IgD-negative memory B cell (primary cell): ENCODE data around the gene OR2T2. TPM values are rescaled to one million over a fixed set of nuclear protein-coding genes. Genes with fewer than 3 reads are reported as not detected.
"Not testable (repeated sequence)": the region's sequence is repeated elsewhere in the genome, so short reads cannot be mapped to it uniquely, and the experiment has no call there.

Experiments used
- H3K27ac Mint-ChIP-seq, 3 donors: one replicate each; pipeline ENCODE4 v1.8.0; 2020 to 2022; ENCODE audit warnings: mild to moderate bottlenecking in 3 of 3, mixed read lengths in 3 of 3, moderate library complexity in 1 of 3
- H3K27me3 Mint-ChIP-seq: one replicate; pipeline ENCODE4 v1.8.0; 2021; ENCODE audit warnings: mixed read lengths
- H3K36me3 Mint-ChIP-seq: one replicate; pipeline ENCODE4 v1.8.0; 2020; ENCODE audit warnings: mild to moderate bottlenecking, mixed read lengths
- H3K4me1 Mint-ChIP-seq, 3 donors: one replicate each; pipeline ENCODE4 v1.8.0; 2020 to 2022; ENCODE audit warnings: mixed read lengths in 3 of 3, mild to moderate bottlenecking in 1 of 3
- H3K4me3 Mint-ChIP-seq, 4 donors: one replicate each; pipeline ENCODE4 v1.8.0; 2020 to 2022; ENCODE audit warnings: mild to moderate bottlenecking in 4 of 4, mixed read lengths in 4 of 4, moderate library complexity in 3 of 4
- H3K9me3 Mint-ChIP-seq, 3 donors: one replicate each; pipeline ENCODE4 v1.8.0; 2020 to 2021; ENCODE audit warnings: mixed read lengths in 3 of 3, mild to moderate bottlenecking in 1 of 3
- polyA plus RNA-seq: library from polyadenylated mRNA; unstranded; fragments of 300-500 nt; fragmentation: Illumina TruSeq; gene quantifications from one replicate; pipeline ENCODE4 v1.2.3, GENCODE V29; 2021

The OR2T2 gene
- polyA plus RNA-seq, 1 donor from 2014 or later: not detected

DNA sequence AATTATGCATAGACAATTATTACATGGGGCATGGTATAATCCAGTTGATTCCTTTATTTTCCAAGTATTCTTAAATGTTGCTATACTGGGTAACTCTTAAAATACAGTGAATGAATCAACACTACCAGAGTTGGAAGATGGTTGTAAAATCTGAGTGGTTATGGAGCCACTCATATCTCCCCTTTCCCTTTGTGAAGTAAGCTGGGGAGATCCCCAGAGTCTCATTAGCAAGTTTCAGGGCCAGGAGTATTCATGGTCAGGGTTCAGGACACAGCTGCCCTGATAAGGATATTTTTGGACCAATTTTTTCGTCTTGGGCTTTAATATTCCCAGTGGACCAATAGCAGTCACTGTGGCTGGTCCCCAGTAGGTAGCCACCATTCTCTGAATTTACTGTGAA, 6.8 kb upstream of the OR2T2 start:
- H3K27ac Mint-ChIP-seq, H3K36me3 Mint-ChIP-seq, H3K4me1 Mint-ChIP-seq, H3K9me3 Mint-ChIP-seq, H3K4me3 Mint-ChIP-seq, H3K27me3 Mint-ChIP-seq: not testable (repeated sequence)

DNA sequence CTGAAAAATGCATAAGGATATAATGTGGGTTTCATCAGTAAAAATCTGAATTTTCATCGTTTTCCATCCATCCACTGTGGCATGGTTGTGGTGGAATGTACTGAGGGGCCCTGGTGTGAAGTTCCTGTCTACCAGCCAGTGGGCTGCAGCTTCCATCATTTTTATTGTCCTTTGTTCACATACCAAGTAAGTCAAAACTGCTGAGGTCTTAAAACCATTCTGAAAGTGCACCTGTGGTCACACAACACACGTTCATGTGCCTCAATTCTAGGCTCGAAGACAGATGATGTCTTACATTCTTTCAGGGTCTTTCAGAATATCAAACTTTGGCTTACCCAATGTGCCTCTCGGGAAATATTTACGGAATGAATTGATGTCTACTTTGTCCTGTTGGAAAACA, 6.2 kb upstream of the OR2T2 start:
- H3K27me3 Mint-ChIP-seq, H3K9me3 Mint-ChIP-seq, H3K36me3 Mint-ChIP-seq, H3K27ac Mint-ChIP-seq, H3K4me1 Mint-ChIP-seq, H3K4me3 Mint-ChIP-seq: not testable (repeated sequence)

DNA sequence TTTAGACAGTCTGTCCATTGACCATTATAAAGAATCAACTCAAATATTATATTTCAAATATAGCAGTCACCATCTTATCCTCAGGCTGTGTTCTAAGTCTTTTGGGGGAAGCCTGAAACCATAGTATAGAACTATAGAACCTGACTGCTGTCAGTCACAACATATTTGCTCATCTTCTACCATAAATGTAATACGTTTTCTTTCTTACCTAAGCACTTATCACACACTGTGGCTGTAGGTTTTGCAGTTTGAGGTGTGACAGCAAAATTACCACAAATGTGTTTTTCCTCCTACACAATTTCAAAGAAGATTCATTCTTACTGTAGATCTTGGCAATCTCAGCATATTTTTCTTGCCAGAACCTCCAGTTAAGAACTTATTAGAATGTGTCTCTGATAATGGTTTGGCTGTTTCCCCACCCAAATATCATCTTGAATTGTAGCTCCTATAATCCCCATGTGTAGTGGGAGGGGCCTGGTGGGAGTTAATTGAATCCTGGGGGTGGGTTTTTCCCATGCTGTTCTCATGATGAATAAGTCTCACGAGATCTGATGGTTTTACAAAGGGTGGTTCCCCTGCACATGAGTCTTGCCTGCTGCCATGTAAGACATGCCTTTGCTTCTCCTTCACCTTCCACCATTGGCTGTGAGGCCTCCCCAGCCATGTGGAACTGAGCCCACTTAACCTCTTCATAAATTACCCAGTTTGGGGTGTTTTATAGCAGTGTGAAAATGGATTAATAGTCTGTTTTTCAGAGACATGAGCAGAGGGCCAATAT, 2.7 kb upstream of the OR2T2 start:
- H3K9me3 Mint-ChIP-seq, H3K27me3 Mint-ChIP-seq, H3K4me3 Mint-ChIP-seq, H3K27ac Mint-ChIP-seq, H3K36me3 Mint-ChIP-seq: not testable (repeated sequence)
- H3K4me1 Mint-ChIP-seq: peaks cover 14 to 25% (median 22%) of the 10 kb centered on the region in 3 donors

DNA sequence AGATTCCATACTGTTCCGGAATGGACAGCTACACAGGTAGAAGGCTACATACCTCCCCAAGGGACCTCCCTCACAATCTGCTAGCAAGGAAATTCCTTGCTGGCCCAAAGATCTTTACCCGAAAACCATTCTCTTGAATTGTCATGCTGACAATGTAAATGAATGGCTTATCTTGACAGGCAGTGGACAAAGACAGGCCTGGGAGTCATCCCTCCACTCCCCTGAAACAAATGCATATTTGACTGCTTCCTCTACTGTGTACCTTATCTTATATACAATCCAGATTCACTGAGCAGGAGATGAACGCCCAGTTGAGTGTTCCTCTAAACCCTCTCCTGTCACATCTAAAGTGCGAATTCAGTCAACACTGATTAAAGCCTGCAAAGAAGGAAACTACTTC, 834 bp upstream of the OR2T2 start:
- H3K9me3 Mint-ChIP-seq, H3K27me3 Mint-ChIP-seq, H3K36me3 Mint-ChIP-seq, H3K4me3 Mint-ChIP-seq: not testable (repeated sequence)
- Mint-ChIP-seq H3K27ac (peak overlapping the region in 1 of 3 donors; percentile 14), H3K4me1 (peaks cover 16 to 28% (median 24%) of the 10 kb centered on the region in 3 donors)

DNA sequence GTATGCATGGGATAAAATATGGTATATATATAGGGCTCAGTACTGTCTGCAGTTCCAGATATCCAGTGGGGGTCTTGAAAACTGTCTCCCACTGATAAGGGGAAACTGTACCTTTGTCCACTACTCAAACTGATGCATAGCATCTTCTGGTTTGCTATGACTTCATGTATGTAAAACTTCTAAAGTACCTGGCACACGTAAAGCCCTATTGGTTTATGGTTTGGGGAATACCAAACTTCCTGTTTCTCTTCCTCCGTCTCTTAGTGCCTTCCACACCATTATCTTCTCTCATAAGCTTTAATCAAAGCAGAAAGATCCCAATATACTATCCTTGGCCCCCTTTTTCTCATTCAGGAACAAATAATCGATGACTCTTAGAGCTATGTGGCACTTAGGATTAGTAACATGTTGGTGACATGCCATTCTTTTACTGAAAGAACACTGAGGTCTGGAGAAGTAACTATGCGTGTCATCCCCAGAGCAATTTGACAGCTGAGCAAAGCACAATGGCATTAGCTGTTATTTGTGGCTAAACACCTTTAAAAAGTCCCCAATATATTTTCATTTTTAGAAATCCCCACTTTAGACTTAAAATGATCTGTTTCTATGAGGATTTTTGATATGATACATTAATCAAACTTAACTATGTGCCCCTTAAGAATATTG, 3.1 kb downstream of the OR2T2 start:
- H3K4me3 Mint-ChIP-seq, H3K9me3 Mint-ChIP-seq, H3K27ac Mint-ChIP-seq, H3K27me3 Mint-ChIP-seq, H3K36me3 Mint-ChIP-seq: not testable (repeated sequence)
- H3K4me1 Mint-ChIP-seq: peaks cover 16 to 30% (median 30%) of the 10 kb centered on the region in 3 donors

DNA sequence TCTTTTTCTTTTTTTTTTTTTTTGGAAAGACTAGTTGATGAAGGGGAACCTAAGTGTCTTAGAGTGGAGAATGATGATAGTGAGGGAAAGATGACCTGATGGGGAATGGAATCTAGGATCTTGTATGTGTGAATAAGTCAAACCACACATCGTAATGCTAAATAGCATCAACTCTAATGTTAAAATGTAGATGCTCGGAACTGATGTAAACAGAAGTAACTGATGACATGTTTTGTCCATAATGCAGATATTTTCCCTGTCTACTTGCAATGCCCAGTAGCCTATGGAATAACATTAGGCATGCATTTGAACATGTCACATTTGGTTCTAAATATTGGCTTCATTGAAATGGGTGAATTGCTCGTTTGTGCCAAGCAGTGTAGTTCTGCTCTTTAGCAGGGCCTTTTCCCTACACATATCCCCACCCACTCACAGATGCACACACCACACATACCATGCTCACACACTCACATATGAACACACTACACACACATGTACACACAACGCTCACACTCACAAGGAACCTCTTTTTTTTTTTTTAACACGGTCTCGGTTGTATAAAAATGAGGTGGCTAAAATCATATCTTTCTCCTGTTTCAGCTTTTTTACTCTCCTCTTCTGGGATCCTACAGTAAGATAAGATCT, 4.5 kb downstream of the OR2T2 start:
- peak overlapping the region; percentile 79 to 92 (median 82) for H3K27ac Mint-ChIP-seq
- not testable (repeated sequence) for H3K27me3 Mint-ChIP-seq, H3K9me3 Mint-ChIP-seq, H3K36me3 Mint-ChIP-seq
- H3K4me1 Mint-ChIP-seq: peaks cover 12 to 25% (median 24%) of the 10 kb centered on the region in 3 donors
- peak overlapping the region; percentile 58 to 88 (median 73) for H3K4me3 Mint-ChIP-seq

DNA sequence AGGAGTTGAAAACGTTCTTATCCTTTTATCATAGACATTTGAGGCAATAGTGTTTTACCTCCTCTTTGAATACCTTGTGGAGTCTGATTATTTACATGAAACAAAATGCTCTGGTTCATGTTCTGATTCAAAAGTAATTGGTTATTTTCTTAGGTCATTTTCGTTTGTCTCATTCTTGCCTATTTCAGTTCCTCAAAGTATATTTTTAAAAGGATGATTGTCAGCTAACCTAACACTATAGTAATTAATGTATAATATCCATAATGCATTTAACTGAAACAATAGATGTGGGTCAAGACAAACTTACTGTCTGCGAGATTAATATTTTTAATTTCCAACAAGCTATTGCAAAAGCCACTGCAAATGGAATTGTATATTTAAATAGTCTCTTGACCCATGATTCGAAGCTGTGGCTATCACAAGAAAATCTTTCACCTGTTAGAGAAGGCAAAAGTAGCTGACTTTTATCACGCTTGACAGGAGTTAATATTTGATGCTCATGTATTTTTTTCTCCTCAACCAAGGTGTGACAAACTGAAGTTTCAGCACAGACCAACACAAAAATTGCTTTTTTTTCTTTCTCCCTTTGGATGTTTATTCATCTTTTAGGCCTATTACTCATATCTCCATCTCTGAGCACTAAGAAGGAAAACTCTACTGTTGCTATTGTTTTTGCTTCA, 5.2 kb downstream of the OR2T2 start:
- H3K9me3 Mint-ChIP-seq, H3K27me3 Mint-ChIP-seq, H3K36me3 Mint-ChIP-seq: not testable (repeated sequence)
- H3K4me1 Mint-ChIP-seq: peaks cover 10 to 20% (median 19%) of the 10 kb centered on the region in 3 donors
- H3K4me3 Mint-ChIP-seq: peak overlapping the region; percentile 58 to 88 (median 73)
- peak overlapping the region; percentile 79 to 92 (median 82) for H3K27ac Mint-ChIP-seq

DNA sequence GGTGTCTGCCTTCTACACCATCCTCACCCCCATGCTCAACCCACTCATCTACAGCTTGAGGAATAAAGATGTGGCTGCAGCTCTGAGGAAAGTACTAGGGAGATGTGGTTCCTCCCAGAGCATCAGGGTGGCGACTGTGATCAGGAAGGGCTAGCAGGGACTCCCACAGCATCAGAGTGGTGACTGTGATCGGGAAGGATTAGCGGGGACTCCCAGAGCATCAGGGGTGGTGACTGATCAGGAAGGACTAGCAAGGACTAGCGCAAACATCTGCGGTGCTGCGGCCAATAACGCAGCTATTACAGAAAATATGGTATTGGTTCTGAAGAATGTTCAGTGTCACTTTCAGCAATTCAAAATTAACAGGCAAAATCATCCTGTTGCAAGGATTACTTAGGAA, 8.2 kb downstream of the OR2T2 start:
- not testable (repeated sequence) for H3K9me3 Mint-ChIP-seq, H3K27me3 Mint-ChIP-seq, H3K4me1 Mint-ChIP-seq, H3K4me3 Mint-ChIP-seq, H3K36me3 Mint-ChIP-seq
- H3K27ac Mint-ChIP-seq: peak overlapping the region in 1 of 3 donors; percentile 59

DNA sequence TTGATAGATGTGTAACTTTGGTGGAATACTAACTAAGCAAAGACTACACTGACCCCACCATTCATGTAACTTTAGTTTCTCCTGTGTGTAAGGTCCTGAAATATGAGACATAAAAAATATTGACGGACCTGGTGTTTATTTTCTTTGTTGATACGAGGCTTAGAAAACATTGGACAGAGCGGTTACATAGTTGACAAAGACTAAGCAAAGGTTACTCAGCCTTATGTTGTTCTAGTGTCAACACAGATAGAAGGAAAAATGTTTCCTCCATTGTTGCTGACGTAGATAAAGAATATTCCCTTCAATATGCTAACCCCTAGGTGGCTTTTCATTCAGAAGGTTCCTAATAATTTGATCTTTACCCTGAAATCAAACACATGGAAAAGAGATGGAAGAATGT, 9.6 kb downstream of the OR2T2 start:
- H3K4me1 Mint-ChIP-seq, H3K4me3 Mint-ChIP-seq, H3K27me3 Mint-ChIP-seq: not testable (repeated sequence)

DNA sequence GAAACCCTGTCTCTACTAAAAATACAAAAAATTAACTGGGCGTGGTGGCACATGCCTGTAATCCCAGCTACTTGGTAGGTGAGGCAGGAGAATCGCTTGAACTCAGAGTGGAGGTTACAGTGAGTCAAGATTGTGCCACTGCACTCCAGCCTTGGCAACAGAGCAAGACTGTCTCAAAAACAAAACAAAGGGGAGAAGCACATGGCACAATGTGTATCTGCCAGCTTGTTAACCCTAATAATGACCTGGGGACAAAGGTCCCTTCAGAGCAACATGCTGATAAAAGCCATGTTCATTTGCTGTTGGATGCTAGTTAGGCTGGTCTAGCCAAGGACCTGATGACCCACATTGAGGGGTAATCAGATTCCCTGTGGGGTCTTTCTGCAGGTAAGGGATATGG, 11.2 kb downstream of the OR2T2 start:
- H3K4me3 Mint-ChIP-seq, H3K4me1 Mint-ChIP-seq, H3K9me3 Mint-ChIP-seq, H3K27ac Mint-ChIP-seq, H3K36me3 Mint-ChIP-seq, H3K27me3 Mint-ChIP-seq: not testable (repeated sequence)

More for the DNA sequence above, 9.6 kb downstream of the OR2T2 start:
- not testable (repeated sequence) for H3K27ac Mint-ChIP-seq, H3K9me3 Mint-ChIP-seq, H3K36me3 Mint-ChIP-seq

DNA sequence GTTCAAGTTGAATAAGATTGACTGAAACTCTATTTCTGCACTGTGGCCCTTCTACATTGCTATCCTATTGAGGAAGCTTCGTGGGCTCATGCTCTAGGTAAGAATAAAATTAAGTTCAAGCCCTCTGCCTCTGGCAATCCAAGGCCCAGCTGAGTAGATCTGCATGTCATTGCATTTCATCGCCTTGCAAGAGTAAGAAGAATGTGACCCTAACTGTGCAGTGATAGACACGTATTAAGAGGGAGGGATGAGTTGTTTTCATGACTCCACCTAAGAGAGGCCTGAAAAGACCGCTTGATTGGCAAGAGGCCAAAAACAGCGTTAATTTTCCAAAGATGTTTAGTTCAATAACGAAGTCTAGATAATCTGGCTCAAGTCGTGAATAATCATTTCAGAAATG, 13.7 kb downstream of the OR2T2 start:
- not testable (repeated sequence) for H3K4me1 Mint-ChIP-seq, H3K27me3 Mint-ChIP-seq, H3K27ac Mint-ChIP-seq, H3K36me3 Mint-ChIP-seq, H3K4me3 Mint-ChIP-seq, H3K9me3 Mint-ChIP-seq

DNA sequence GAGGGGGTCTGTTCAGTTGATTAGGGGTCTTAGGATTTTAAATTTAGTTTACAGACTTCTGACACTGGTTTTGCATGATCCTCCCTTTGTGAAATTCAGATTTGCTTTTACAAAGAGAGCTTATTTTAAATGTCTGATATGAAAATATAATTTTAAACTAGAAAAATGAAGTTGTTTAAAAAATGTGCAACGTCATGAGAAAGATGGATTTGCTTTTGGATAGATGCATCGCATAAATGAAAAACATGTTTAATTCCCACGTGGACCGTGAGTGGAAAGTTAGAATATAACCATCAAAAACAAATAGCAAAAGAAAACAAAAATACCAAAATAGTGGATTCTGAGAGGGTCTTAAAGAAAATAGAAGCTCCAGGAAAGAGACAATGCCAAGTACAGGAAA, 25.7 kb downstream of the OR2T2 start:
- Mint-ChIP-seq H3K36me3 (no peaks in the 10 kb centered on the region), H3K4me3 (no peak overlapping the region), H3K9me3 (peaks cover 0 to 2% (median 0%) of the 10 kb centered on the region in 3 donors), H3K4me1 (peaks cover 0 to 3% (median 2%) of the 10 kb centered on the region in 3 donors), H3K27me3 (peaks cover 4% of the 10 kb centered on the region), H3K27ac (no peak overlapping the region)

DNA sequence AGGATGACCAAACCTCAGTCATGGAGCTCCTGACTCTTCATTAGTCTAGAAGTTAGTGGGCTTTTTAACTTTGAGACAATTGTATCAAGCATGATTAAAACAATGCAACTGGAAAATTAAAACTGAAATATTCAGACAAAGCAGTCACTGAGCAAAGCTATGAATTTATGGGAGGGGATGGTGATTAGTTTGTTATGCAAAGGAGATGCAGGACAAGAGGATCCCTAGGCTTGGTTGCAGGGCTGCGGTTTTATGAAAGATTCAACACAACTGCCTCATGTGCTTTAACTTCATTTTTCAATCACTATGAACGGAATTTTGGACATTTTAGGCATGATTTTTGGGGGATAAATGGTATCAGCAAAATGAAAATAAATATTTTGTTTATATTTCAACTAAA, 26.7 kb downstream of the OR2T2 start:
- H3K27ac Mint-ChIP-seq, H3K9me3 Mint-ChIP-seq, H3K27me3 Mint-ChIP-seq, H3K4me1 Mint-ChIP-seq, H3K36me3 Mint-ChIP-seq, H3K4me3 Mint-ChIP-seq: not testable (repeated sequence)

DNA sequence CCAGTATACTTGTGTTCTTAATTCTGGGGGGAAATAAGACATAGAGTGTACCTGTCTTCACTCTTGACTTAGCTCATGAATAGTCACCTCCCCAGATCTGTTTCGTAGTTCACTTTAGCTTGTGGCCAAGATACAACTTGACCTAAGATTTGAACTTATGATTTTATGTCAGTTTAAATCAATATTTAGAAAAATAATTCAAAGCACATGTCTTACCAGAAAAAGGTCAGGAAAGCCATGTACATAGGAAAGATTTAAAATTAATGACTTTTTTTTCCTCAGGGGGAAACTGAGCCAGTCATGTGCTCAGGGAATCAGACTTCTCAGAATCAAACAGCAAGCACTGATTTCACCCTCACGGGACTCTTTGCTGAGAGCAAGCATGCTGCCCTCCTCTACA, 27.6 kb downstream of the OR2T2 start, which contains the start of gene OR2T3:
Gene OR2T3, plus strand, starts transcription at position 301 of the 400 bp plus-strand sequence. Its CDS starts 0 bp downstream, at position 301.
- H3K4me3 Mint-ChIP-seq: peak within 1 kb of the TSS in 1 of 4 donors; percentile 65
- H3K4me1 Mint-ChIP-seq, H3K9me3 Mint-ChIP-seq, H3K27me3 Mint-ChIP-seq, H3K36me3 Mint-ChIP-seq, H3K27ac Mint-ChIP-seq: not testable (repeated sequence)

DNA sequence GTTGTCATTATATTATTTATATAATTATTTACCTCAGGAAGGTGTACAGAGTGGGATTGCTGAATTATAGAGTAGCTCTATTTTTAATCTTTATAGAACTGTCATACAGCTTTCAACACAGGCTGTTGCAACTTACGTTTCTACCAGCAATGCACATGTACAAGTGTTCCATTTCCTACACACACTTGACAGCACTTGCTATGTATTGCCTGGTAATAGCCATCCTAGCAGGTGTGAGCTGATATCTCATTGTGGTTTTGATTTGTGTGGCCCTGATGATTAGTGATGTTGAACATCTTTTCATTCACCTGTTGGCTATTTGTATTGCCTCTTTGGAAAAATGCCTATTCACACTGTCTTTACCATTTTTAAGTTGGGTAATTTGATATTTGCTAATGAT, 30.2 kb downstream of the OR2T2 start:
- H3K9me3 Mint-ChIP-seq, H3K4me1 Mint-ChIP-seq, H3K27me3 Mint-ChIP-seq, H3K4me3 Mint-ChIP-seq, H3K27ac Mint-ChIP-seq, H3K36me3 Mint-ChIP-seq: not testable (repeated sequence)
